Measurements from ENCODE around the gene PDK2.

GRCh38 chr17:50114401-50114800 is 19.2 kb downstream of the PDK2 start:
- TF ChIP-seq, protein P1, sequence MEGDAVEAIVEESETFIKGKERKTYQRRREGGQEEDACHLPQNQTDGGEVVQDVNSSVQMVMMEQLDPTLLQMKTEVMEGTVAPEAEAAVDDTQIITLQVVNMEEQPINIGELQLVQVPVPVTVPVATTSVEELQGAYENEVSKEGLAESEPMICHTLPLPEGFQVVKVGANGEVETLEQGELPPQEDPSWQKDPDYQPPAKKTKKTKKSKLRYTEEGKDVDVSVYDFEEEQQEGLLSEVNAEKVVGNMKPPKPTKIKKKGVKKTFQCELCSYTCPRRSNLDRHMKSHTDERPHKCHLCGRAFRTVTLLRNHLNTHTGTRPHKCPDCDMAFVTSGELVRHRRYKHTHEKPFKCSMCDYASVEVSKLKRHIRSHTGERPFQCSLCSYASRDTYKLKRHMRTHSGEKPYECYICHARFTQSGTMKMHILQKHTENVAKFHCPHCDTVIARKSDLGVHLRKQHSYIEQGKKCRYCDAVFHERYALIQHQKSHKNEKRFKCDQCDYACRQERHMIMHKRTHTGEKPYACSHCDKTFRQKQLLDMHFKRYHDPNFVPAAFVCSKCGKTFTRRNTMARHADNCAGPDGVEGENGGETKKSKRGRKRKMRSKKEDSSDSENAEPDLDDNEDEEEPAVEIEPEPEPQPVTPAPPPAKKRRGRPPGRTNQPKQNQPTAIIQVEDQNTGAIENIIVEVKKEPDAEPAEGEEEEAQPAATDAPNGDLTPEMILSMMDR (IDR thresholded peaks at IDR 0.05), result no peak
- TF ChIP-seq POLR2A (IDR thresholded peaks at IDR 0.05), result no peak
